Choroid plexus epithelial cell (primary cell): ENCODE data around the gene ANKRD13C.
"Not testable (repeated sequence)": the region's sequence is repeated elsewhere in the genome, so short reads cannot be mapped to it uniquely, and the experiment has no call there.

Experiments
- DNase-seq: peaks from one replicate; pipeline ENCODE4 v3.0.0-alpha.2; 2010; ENCODE audit warnings: low read depth
- H3K4me3 ChIP-seq: 2 replicates; pipeline ENCODE4 v1.5.1; 2011; ENCODE audit warnings: low read depth, mild to moderate bottlenecking, control low read depth, low read length, moderate library complexity
- CTCF ChIP-seq: conservative IDR thresholded peaks from 2 replicates; pipeline ENCODE4 v1.5.1; 2011; ENCODE audit warnings: low read depth, mild to moderate bottlenecking, control low read depth, inconsistent platforms, low read length, moderate library complexity

ANKRD13C gene

GRCh38 chr1:70360321-70360720 is 5.8 kb upstream of the ANKRD13C start:
- DNase-seq: no peak
- H3K4me3 ChIP-seq: no peak overlapping the region
- TF ChIP-seq CTCF: no peak

- peak; percentile 20 for DNase-seq
- no peak overlapping the region for H3K4me3 ChIP-seq
- TF ChIP-seq CTCF: no peak
These were observed 4.5 kb upstream of the ANKRD13C start for GRCh38 chr1:70358921-70359564.

- TF ChIP-seq CTCF: no peak
- DNase-seq: no peak
- no peak overlapping the region for H3K4me3 ChIP-seq
These were observed 1.4 kb upstream of the ANKRD13C start for GRCh38 chr1:70355920-70356319.

GRCh38 chr1:70355111-70355407 is 537 bp upstream of the ANKRD13C start:
- DNase-seq: no peak
- peak overlapping the region; percentile 98 for H3K4me3 ChIP-seq
- no peak for TF ChIP-seq CTCF

- H3K4me3 ChIP-seq: peak overlapping the region; percentile 98
- peak; percentile 74 for DNase-seq
These were observed 756 bp downstream of the ANKRD13C start for GRCh38 chr1:70353601-70354331.

GRCh38 chr1:70353044-70353443 is 1.5 kb downstream of the ANKRD13C start:
- H3K4me3 ChIP-seq: peak overlapping the region; percentile 98
- DNase-seq: no peak
- no peak for TF ChIP-seq CTCF

More at GRCh38 chr1:70353601-70354331, 756 bp downstream of the ANKRD13C start:
- no peak for TF ChIP-seq CTCF

GRCh38 chr1:70349799-70350198 is 4.7 kb downstream of the ANKRD13C start:
- not testable (repeated sequence) for H3K4me3 ChIP-seq, DNase-seq
